GM12873 (cell line): ENCODE measurements around the gene DUSP28.

ENCODE experiments used
- CTCF ChIP-seq: IDR thresholded peaks from 2 replicates; pipeline ENCODE4 v1.5.1; 2012; ENCODE audit warnings: low read depth, mild to moderate bottlenecking, moderate library complexity, low read length, control low read depth; ENCODE audit not compliant: insufficient read depth; ENCODE audit errors: missing control alignments

Gene DUSP28

DNA sequence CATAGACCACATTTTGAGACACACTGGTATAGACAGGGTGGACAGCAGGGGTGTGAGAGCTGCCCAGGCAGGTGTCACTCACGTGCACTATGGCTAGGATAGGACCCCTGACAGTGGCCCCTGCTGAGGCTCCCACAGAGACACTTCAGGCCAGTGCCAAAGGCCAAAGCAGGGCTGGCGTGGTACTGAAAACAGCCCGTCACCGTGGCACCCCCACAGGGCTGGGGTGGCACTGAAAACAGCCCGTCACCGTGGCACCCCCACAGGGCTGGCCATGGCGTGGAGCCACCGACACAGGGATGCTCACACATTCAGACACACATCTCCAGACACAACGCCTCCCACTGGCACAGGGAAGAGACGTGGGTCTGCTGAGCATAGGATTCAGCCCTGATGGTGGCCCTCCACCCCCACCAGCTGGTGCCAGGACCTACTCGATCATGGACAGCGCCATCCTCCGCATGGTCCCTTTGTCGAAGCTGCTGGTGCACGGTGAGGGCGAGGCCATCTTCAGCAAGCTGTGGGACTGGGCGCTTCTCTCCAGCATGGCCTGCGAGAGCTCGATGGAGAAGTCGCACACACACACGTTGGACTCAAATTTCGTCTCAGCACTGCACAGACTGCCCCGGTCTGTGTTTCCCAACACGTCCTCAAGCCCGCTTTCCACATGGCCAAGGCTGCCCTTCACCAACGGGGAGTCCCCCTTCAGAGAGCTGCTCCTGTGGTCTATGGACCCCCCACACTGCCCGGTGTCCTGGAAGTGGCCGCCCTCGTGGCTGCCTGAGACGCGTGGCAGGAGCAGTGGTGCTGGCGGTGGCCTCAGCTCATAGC is 36.5 kb upstream of the DUSP28 start:
- no peak for TF ChIP-seq CTCF

DNA sequence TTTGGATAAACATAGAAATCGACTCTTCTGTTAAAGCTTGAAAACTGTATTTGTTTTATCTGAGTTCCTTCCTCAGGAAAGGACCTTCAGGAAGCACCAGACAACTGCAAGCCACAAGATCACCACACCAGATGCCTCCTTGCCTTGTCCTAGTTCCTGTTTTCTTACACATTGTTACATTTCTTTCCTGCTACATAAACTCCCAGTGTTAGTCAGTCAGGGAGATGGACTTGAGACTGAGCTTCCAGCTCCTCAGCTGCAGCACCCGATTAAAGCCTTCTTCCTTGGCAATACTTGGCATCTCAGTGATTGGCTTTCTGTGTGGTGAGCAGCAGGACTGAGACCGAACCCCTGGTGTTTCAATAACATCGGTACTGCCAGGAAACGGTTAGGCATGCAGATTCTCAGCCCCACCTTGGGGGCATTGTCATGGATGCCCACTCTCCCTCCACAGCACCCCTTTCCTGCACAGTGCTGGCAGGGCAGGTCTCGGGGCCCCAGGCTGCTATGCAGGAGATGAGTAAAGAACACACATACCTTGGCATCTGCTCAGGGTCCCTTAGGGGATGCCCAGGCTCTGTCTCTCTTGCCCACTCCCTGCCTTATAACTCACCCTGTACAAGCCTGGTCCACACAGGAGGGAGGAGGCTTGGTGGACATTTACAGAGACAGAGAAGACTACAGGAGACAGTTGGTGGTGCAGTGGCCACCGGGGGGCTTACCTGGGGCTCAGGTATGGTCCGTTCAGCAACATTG is 35.0 kb upstream of the DUSP28 start:
- no peak for TF ChIP-seq CTCF

DNA sequence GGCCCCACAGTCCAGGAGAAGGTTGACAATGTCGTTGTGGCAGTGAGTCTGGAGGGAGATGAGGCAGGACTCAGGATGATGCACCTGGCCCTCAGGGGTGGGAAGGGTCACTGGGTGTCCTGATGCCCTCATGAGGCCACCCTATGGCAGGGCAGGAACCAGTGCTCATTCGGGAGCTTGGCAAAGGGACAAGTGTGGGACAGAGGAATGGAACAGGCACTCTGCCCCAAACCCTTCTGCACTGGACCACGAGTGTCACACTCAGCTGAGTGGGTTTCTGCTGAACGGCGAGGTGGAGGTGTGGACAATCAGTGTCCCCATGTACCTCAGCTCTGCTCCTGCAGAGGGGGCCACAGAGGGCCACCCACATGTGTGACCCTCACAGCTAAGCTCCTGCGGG is 34.4 kb upstream of the DUSP28 start:
- no peak for TF ChIP-seq CTCF

DNA sequence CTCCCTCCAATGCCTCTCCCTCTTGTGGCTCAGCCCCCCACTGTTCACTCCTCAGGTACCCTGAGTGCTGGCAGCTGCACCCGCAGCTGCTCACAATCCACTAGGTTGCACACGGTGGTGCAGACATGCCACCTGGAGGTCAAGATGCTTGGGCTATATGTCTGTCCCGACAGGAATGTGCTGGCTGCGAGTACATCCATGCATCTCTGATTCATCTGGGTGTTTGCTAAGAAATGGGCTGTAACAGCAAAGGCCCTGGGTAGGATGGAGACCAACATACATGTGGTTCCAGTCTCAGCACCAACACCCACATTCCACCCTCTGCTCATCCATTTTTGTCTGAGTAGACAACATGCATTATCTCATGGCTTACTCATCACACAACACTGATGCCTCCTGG is 33.6 kb upstream of the DUSP28 start:
- TF ChIP-seq CTCF = no peak

DNA sequence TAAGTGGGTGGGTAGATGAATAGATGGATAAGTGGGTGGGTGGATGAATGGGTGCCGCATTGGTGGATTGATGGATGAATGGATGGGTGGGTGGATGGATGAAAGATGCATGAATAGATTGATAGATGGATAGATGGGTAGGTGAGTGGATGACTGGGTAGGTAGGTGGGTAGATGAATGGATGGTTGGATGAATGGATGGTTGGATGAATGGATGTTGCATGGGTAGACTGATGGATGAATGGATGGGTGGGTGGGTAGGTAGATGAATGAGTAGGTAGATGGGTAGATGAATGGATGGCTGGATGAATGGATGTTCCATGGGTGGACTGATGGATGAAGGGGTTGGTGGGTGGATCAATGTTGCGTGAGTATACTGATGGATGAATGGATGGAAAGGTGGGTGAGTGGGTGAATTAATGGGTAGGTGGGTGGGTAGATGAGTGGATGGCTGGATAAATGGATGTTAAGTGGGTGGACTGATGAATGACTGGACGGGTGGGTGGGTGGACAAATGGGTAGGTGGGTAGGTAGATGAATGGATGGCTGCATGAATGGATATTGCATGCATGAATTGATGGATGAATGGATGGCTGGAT is 32.9 kb upstream of the DUSP28 start:
- no peak for TF ChIP-seq CTCF

GRCh38 chr2:240528406-240529040 is 31.6 kb upstream of the DUSP28 start:
- TF ChIP-seq CTCF = no peak
